Ascending aorta (tissue), 2 donors: ENCODE results near the gene LRRC8B. TPM values are rescaled to one million over a fixed set of nuclear protein-coding genes. Genes with fewer than 3 reads are reported as not detected.

Experiments
- DNase-seq, 2 donors: peaks; one replicate each; pipeline ENCODE4 v3.0.0-alpha.2; 2019; ENCODE audit warnings: low spot score in 2 of 2
- H3K27ac ChIP-seq, 2 donors: fragments of 200-600 bp; sonication (generic); one replicate each; pipeline ENCODE4 v1.5.1; 2016 to 2017; ENCODE audit warnings: mild to moderate bottlenecking in 1 of 2
- H3K27me3 ChIP-seq: fragments of 200-600 bp; sonication (generic); one replicate; pipeline ENCODE4 v1.5.1; 2017
- H3K36me3 ChIP-seq, 2 donors: fragments of 200-600 bp; sonication (generic); one replicate each; pipeline ENCODE4 v1.5.1; 2016
- H3K4me1 ChIP-seq, 2 donors: fragments of 200-600 bp; sonication (generic); one replicate each; pipeline ENCODE4 v1.5.1; 2016 to 2017; ENCODE audit warnings: mild to moderate bottlenecking in 1 of 2
- H3K4me3 ChIP-seq, 2 donors: fragments of 200-600 bp; sonication (generic); one replicate each; pipeline ENCODE4 v1.5.1; 2016 to 2017; ENCODE audit warnings: mild to moderate bottlenecking in 1 of 2
- H3K9me3 ChIP-seq, 2 donors: fragments of 200-600 bp; sonication (generic); one replicate each; pipeline ENCODE4 v1.5.1; 2016
- CTCF ChIP-seq, 3 experiments: fragments of 200-600 bp in 2 of 3; fragments of 450-650 bp in 1 of 3; sonication (generic) in 2 of 3; IDR thresholded peaks; one replicate each; pipeline ENCODE4 v1.5.1; 2016 to 2019; ENCODE audit warnings: antibody characterized with exemption in 3 of 3, mild to moderate bottlenecking in 1 of 3, moderate library complexity in 1 of 3
- intact Hi-C: fragments of 100-400 bp; cut with DNase I; formaldehyde crosslinking; loops from one replicate; pipeline ENCODE4 v1.15.1; 2023
- total RNA-seq: library from RNA; depleted of rRNA; stranded (reverse); fragments of >200 nt; gene quantifications from one replicate; pipeline ENCODE4 v1.1.0, GENCODE V29; 2016

The LRRC8B gene
- total RNA-seq, 1 donor from 2014 or later, result 4.2 TPM

- intact Hi-C loops, result no loop called here
- Histone ChIP-seq H3K4me1 (no peaks in the 10 kb centered on the region), H3K27ac (no peak overlapping the region), H3K4me3 (no peak overlapping the region), H3K27me3 (no peaks in the 10 kb centered on the region), H3K9me3 (no peaks in the 10 kb centered on the region), H3K36me3 (no peaks in the 10 kb centered on the region)
- no peak for DNase-seq
- no peak for TF ChIP-seq CTCF (IDR thresholded peaks at IDR 0.05)
Measured at GRCh38 chr1:89552471-89553081, 27.9 kb downstream of the LRRC8B start.

- no peaks in the 10 kb centered on the region for H3K27me3 ChIP-seq
- TF ChIP-seq CTCF (IDR thresholded peaks at IDR 0.05), result no peak
- no peaks in the 10 kb centered on the region for H3K9me3 ChIP-seq
- intact Hi-C loops, result no loop called here
- H3K27ac ChIP-seq, result no peak overlapping the region
- no peaks in the 10 kb centered on the region for H3K4me1 ChIP-seq
- no peaks in the 10 kb centered on the region for H3K36me3 ChIP-seq
- H3K4me3 ChIP-seq, result no peak overlapping the region
- no peak for DNase-seq
Measured at GRCh38 chr1:89553157-89553556, 28.5 kb downstream of the LRRC8B start.

- no peak for TF ChIP-seq CTCF (IDR thresholded peaks at IDR 0.05)
- intact Hi-C loops, result no loop called here
- no peak overlapping the region for H3K4me3 ChIP-seq
- H3K9me3 ChIP-seq, result no peaks in the 10 kb centered on the region
- H3K27me3 ChIP-seq, result no peaks in the 10 kb centered on the region
- DNase-seq, result no peak
- no peak overlapping the region for H3K27ac ChIP-seq
- H3K36me3 ChIP-seq, result no peaks in the 10 kb centered on the region
- H3K4me1 ChIP-seq, result no peaks in the 10 kb centered on the region
Measured at GRCh38 chr1:89555550-89555949, 30.9 kb downstream of the LRRC8B start.

- Histone ChIP-seq H3K4me3 (no peak overlapping the region), H3K36me3 (no peaks in the 10 kb centered on the region), H3K4me1 (no peaks in the 10 kb centered on the region), H3K9me3 (no peaks in the 10 kb centered on the region), H3K27me3 (no peaks in the 10 kb centered on the region), H3K27ac (no peak overlapping the region)
- TF ChIP-seq CTCF (IDR thresholded peaks at IDR 0.05), result no peak
- intact Hi-C loops, result no loop called here
- no peak for DNase-seq
Measured at GRCh38 chr1:89556726-89557444, 32.3 kb downstream of the LRRC8B start.

- no peaks in the 10 kb centered on the region for H3K36me3 ChIP-seq
- intact Hi-C loops, result no loop called here
- no peak for TF ChIP-seq CTCF (IDR thresholded peaks at IDR 0.05)
- H3K27me3 ChIP-seq, result no peaks in the 10 kb centered on the region
- DNase-seq, result no peak
- H3K27ac ChIP-seq, result no peak overlapping the region
- no peak overlapping the region for H3K4me3 ChIP-seq
- no peaks in the 10 kb centered on the region for H3K9me3 ChIP-seq
- H3K4me1 ChIP-seq, result no peaks in the 10 kb centered on the region
Measured at GRCh38 chr1:89557445-89557825, 32.8 kb downstream of the LRRC8B start.
